AG09319 (cell line): ENCODE data around the gene KIF26A.
"Not testable (repeated sequence)": the region's sequence is repeated elsewhere in the genome, so short reads cannot be mapped to it uniquely, and the experiment has no call there.

ENCODE experiments used
- DNase-seq: peaks from one replicate; pipeline ENCODE4 v3.0.0-alpha.2; 2010; ENCODE audit warnings: low read depth; ENCODE audit errors: extremely low read depth
- TF ChIP-seq, protein P1 (sequence below): IDR thresholded peaks from 2 replicates; pipeline ENCODE4 v1.5.1; 2011; ENCODE audit warnings: low read depth, mild to moderate bottlenecking, inconsistent platforms, low read length, moderate library complexity

KIF26A gene

DNA sequence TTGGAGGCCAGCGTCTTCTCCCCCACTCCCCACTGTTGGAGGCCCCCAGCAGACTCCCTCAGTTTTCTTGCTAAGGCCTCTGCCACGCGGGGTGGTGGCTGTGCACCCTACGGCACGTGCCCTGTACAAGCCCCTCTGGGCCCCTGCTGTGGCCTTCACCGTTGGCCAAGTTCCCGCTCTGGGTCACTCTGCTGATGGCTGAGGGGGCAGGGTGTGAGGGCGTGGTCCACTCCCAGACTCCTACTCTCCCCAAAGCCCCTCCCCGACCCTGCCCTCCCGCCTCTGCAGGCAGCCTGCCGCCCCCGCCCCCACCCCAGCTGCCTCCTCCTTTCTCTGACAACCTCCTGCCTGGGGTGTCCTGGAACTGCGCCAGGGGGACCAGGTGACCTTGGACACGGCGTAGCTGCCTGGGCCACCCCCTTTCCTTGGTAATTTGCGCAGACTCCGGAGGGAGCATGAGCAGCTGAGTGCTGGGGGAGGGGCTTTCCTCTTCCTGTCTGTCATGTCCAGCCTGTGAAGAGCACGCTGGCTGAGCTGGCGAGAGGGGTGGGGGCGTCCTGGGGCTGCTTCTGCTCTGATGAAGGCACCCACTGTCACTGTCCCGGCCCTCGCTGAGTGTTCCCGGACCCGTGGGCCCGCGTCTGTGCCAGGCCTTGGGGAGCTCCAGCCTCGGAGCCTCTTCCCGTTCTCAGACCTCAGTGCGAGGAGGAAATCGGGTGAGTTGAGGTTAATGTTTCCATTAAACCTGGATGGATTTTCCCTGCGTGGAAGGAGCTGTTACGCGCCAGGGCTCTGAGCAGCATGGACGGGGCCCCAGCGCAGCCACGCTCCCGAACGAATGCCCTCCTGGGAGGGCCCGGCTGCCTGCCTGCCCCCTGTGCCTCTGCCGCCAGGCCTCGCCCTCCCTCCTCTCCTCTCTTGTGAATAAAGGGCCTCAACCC lies 85.0 kb downstream of the KIF26A start:
- no peak for DNase-seq
- TF ChIP-seq, protein P1, sequence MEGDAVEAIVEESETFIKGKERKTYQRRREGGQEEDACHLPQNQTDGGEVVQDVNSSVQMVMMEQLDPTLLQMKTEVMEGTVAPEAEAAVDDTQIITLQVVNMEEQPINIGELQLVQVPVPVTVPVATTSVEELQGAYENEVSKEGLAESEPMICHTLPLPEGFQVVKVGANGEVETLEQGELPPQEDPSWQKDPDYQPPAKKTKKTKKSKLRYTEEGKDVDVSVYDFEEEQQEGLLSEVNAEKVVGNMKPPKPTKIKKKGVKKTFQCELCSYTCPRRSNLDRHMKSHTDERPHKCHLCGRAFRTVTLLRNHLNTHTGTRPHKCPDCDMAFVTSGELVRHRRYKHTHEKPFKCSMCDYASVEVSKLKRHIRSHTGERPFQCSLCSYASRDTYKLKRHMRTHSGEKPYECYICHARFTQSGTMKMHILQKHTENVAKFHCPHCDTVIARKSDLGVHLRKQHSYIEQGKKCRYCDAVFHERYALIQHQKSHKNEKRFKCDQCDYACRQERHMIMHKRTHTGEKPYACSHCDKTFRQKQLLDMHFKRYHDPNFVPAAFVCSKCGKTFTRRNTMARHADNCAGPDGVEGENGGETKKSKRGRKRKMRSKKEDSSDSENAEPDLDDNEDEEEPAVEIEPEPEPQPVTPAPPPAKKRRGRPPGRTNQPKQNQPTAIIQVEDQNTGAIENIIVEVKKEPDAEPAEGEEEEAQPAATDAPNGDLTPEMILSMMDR, result no peak

DNA sequence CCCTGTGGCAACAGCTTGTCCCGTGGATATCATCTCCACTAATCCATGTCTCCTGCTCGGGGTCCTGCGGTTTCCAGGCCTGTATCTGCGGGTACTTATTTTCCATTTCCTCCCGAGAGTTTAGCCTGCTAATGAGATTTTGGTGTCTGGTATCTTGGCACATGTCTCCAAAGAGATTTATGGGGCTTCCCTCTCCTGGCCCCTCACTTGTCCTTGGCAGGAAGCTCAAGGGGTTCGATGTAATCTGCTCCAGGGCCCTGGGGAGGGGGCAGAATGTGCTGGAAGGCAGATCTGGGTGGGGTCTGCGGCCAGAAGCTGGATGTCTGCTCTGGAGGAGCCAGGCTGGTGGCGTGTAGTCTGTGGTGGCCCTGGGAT lies 85.7 kb downstream of the KIF26A start:
- TF ChIP-seq, protein P1, result no peak
- DNase-seq, result no peak

DNA sequence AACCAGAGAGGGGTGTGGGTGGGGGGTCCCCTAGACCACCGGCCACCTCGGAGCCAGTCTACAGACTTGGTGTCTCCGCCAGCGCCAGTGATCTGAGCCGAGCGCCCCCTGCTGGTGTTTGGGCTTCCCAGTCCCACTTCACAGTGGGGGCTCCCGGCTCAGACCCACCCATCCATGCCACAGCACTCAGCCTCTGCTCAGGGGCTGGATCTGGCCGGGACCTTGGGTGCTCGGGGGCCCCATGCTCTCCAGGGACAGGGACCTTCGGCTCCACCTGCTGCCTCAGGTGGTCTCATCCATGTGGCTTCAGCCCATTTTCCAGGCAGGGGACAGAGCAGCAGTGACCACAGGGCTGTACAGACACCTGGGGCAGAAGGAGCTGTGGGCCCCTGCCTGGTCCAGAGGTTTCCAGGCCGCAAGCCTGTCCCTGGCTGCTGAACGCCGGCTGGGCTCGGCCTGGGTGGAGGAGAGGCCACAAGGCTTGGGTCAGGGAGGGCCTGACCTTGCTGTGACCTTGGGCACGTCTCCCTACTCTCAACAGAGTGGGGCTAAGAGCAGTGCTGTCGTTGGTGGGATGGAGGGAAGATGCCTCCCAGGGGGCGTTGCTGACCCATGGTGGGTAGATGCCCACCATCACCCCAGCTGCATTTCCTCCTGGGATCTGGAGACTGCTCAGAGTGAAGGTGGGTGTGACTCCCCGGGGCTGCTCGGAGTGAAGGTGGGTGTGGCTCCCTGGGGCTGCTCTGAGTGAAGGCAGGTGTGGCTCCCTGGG lies 86.3 kb downstream of the KIF26A start:
- TF ChIP-seq, protein P1, result no peak
- no peak for DNase-seq

DNA sequence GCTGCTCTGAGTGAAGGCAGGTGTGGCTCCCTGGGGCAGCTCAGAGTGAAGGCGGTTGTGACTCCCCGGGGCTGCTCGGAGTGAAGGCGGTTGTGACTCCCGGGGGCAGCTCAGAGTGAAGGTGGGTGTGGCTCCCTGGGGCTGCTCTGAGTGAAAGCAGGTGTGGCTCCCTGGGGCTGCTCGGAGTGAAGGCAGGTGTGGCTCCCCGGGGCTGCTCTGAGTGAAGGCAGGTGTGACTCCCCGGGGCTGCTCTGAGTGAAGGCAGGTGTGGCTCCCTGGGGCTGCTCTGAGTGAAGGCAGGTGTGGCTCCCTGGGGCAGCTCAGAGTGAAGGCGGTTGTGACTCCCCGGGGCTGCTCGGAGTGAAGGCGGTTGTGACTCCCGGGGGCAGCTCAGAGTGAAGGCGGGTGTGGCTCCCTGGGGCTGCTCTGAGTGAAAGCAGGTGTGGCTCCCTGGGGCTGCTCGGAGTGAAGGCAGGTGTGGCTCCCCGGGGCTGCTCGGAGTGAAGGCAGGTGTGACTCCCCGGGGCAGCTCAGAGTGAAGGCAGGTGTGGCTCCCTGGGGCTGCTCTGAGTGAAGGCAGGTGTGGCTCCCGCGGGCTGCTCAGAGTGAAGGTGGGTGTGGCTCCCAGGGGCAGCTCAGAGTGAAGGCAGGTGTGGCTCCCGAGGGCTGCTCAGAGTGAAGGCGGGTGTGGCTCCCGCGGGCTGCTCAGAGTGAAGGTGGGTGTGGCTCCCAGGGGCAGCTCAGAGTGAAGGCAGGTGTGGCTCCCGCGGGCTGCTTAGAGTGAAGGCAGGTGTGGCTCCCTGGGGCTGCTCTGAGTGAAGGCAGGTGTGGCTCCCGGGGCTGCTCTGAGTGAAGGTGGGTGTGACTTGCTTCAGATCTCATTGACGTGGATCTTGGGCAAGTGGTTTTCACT lies 87.1 kb downstream of the KIF26A start:
- DNase-seq, result not testable (repeated sequence)

DNA sequence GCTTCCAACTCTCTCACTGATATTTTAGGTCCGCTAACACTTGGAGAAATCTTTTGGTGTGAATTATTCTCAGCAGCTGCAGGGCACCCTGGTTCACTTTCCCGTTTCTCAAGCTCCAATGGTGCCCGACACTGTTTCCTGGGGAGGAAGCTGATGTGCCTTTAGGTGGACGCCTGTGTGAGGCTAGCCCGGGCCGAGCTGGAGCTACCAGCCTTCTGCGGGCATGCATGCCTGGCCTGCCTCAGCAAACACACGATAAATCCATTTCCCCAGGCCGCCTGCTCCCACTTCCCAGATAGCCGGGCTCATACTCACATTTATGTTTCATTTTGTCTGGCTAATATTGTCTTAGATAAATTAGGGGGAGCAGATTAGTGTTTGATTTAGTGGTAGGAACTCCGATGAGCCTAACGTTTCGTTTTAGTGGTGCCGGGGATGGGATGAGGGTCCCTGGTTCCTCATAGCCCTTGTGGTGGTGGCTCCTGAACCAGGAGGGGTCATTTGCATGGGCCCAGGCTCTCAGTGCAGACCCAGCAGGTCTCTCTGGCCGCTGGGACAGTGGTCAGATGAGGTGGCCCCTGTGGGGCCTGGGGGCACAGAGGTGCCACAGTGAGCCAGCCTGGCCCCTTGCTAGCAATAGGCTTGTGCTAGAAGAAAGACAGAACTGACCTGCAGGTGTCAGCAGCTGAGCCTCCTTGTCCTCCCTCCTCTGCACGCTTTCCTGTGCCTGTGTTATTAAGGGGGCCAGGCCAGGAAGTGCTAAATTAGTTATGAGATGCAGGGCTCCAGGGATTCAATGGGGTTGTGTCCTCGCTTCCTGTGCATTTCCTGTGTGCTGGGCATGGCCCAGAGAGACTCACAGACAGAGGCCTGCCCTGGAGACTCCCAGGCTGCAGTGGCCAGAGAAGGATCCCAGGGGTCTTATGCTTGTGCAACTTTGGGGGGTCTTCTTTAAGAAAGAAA lies 88.3 kb downstream of the KIF26A start:
- DNase-seq, result no peak
- TF ChIP-seq, protein P1, result no peak

DNA sequence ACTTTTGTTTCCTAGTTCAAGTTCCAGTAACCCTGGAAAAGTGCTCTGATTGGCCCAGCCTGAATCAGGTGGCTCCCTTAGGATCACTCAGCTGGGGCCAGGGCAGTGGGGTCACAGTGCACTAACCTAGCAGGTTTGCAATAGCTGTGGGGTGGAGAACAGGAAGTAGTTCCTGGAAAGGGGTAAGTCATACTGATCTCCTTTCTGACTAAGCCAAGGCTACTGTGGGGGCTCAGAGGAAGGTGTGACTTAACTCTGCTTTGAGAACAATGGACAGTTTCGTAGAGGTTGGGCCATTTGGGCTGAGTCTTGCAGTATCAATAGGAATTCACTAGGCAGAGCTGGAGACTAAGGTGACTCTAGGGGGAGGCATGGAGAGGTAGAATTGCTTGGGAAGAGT lies 89.4 kb downstream of the KIF26A start:
- TF ChIP-seq, protein P1, result no peak
- DNase-seq, result no peak
